Measurements from ENCODE around the gene FHL3. TPM values are rescaled to one million over a fixed set of nuclear protein-coding genes. Genes with fewer than 3 reads are reported as not detected.

Gene FHL3
- total RNA-seq, 1 experiment from 2014 or later, result 16.5 TPM

Other genes with a start within 250 kb of the FHL3 start
- gene EPHA10, start 240.4 kb downstream of the FHL3 start, total RNA-seq (2014; rRNA removed; shearing (Covaris generic)), result not detected in 2 replicates
- 8.9 and 10.4 TPM in 2 replicates for gene MANEAL, start 211.7 kb downstream of the FHL3 start, total RNA-seq (2014; rRNA removed; shearing (Covaris generic))
- 27.2 and 42.2 TPM in 2 replicates for gene C1orf122, start 197.7 kb downstream of the FHL3 start, total RNA-seq (2014; rRNA removed; shearing (Covaris generic))
- gene YRDC, start 197.3 kb downstream of the FHL3 start, total RNA-seq (2014; rRNA removed; shearing (Covaris generic)), result 29.2 and 32.7 TPM in 2 replicates
- 2.0 TPM in 2 replicates for gene MTF1, start 145.9 kb downstream of the FHL3 start, total RNA-seq (2014; rRNA removed; shearing (Covaris generic))
- gene INPP5B, start 58.5 kb downstream of the FHL3 start, total RNA-seq (2014; rRNA removed; shearing (Covaris generic)), result 10.3 and 11.7 TPM in 2 replicates
- 124 and 163 TPM in 2 replicates for gene SF3A3, start 15.5 kb downstream of the FHL3 start, total RNA-seq (2014; rRNA removed; shearing (Covaris generic))
- gene UTP11, start 7.2 kb upstream of the FHL3 start, total RNA-seq (2014; rRNA removed; shearing (Covaris generic)), result 80.0 and 87.3 TPM in 2 replicates
- gene POU3F1, start 41.3 kb upstream of the FHL3 start, total RNA-seq (2014; rRNA removed; shearing (Covaris generic)), result not detected in 2 replicates